Measurements from ENCODE around the gene BICDL2. TPM values are rescaled to one million over a fixed set of nuclear protein-coding genes. Genes with fewer than 3 reads are reported as not detected.
A peak's percentile ranks its signal among the peaks of the same experiment; 100 is the strongest.

BICDL2 gene
- total RNA-seq, 1 donor from 2014 or later = 24.5 TPM

DNA sequence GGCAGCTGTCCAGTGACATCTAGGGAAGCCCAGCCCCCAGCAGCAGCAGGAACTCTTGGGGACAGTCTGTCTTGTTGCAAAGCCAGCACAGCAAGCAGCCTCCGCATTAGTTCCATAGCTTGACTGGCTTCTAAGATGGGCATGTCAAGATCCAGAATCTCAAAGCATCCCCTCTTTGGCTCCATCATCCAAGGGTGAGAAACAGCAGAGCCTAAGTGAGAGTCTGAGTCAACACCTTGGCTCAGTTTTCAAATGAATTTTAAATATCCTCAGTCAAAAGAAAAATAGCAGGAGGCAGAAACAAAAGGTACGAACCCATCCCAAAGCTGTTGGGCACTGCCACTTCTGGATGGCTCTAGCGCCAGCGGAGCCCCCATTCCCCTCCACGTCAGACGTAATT, 21.8 kb downstream of the BICDL2 start:
- peaks cover 5% of the 10 kb centered on the region for H3K27me3 ChIP-seq (ENCODE audit: control insufficient read depth, insufficient read depth, low read length)
- DNase-seq (ENCODE audit: low read depth) = no peak
- TF ChIP-seq, protein P1, sequence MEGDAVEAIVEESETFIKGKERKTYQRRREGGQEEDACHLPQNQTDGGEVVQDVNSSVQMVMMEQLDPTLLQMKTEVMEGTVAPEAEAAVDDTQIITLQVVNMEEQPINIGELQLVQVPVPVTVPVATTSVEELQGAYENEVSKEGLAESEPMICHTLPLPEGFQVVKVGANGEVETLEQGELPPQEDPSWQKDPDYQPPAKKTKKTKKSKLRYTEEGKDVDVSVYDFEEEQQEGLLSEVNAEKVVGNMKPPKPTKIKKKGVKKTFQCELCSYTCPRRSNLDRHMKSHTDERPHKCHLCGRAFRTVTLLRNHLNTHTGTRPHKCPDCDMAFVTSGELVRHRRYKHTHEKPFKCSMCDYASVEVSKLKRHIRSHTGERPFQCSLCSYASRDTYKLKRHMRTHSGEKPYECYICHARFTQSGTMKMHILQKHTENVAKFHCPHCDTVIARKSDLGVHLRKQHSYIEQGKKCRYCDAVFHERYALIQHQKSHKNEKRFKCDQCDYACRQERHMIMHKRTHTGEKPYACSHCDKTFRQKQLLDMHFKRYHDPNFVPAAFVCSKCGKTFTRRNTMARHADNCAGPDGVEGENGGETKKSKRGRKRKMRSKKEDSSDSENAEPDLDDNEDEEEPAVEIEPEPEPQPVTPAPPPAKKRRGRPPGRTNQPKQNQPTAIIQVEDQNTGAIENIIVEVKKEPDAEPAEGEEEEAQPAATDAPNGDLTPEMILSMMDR (IDR thresholded peaks at IDR 0.05; ENCODE audit: insufficient read depth, low read length, severe bottlenecking) = no peak
- no peaks in the 10 kb centered on the region for H3K36me3 ChIP-seq (ENCODE audit: control insufficient read depth, insufficient read depth, low read length)
- FAIRE-seq = peak; percentile 89
- H3K4me3 ChIP-seq (ENCODE audit: low read depth, low read length) = no peak overlapping the region

DNA sequence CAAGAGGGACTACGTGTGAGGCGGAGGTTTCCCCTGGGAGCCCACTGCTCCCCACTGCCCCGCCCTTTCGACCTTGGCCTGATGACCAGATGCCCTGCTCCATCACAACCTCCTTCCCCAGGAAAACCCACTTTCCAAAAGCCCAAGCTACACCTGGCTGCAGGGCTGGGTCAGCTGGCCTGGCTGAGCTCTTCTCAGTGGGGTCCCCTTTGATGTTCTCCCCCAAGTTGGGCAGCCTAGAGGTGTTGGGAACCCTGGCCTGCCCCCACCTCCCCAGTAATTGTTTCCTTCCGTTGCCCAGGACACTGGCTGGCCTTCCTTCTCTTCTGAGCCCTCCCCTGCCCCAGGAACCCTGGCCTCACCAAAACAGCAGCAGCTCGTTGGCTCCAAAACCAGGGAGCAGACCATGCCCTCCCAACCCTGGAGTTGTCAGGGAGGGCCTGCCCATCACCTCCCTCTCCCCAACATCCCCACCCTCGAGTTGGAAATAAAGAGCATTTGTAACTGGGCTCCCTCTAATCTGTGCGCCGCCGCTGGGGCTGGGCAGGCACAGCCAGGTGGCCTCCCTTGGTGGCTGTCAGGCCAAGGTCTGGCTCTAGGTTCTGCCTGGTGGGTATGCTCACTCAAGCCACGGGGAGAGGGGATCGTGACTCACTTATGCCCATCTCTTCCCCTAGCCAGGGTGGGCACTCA, 22.6 kb downstream of the BICDL2 start:
- H3K36me3 ChIP-seq (ENCODE audit: control insufficient read depth, insufficient read depth, low read length) = no peaks in the 10 kb centered on the region
- H3K27me3 ChIP-seq (ENCODE audit: control insufficient read depth, insufficient read depth, low read length) = peaks cover 5% of the 10 kb centered on the region
- TF ChIP-seq, protein P1 (IDR thresholded peaks at IDR 0.05; ENCODE audit: insufficient read depth, low read length, severe bottlenecking) = no peak
- FAIRE-seq (no peak), DNase-seq (ENCODE audit: low read depth) (no peak)
- H3K4me3 ChIP-seq (ENCODE audit: low read depth, low read length) = no peak overlapping the region

DNA sequence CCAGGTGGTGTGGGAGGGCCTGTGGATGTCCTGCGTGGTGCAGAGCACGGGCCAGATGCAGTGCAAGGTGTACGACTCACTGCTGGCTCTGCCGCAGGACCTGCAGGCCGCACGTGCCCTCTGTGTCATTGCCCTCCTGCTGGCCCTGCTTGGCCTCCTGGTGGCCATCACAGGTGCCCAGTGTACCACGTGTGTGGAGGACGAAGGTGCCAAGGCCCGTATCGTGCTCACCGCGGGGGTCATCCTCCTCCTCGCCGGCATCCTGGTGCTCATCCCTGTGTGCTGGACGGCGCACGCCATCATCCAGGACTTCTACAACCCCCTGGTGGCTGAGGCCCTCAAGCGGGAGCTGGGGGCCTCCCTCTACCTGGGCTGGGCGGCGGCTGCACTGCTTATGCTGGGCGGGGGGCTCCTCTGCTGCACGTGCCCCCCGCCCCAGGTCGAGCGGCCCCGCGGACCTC, 23.2 kb downstream of the BICDL2 start:
- DNase-seq (ENCODE audit: low read depth) (no peak), FAIRE-seq (no peak)
- TF ChIP-seq, protein P1 (IDR thresholded peaks at IDR 0.05; ENCODE audit: insufficient read depth, low read length, severe bottlenecking) = no peak
- H3K27me3 ChIP-seq (ENCODE audit: control insufficient read depth, insufficient read depth, low read length) = peaks cover 5% of the 10 kb centered on the region
- no peaks in the 10 kb centered on the region for H3K36me3 ChIP-seq (ENCODE audit: control insufficient read depth, insufficient read depth, low read length)
- no peak overlapping the region for H3K4me3 ChIP-seq (ENCODE audit: low read depth, low read length)

DNA sequence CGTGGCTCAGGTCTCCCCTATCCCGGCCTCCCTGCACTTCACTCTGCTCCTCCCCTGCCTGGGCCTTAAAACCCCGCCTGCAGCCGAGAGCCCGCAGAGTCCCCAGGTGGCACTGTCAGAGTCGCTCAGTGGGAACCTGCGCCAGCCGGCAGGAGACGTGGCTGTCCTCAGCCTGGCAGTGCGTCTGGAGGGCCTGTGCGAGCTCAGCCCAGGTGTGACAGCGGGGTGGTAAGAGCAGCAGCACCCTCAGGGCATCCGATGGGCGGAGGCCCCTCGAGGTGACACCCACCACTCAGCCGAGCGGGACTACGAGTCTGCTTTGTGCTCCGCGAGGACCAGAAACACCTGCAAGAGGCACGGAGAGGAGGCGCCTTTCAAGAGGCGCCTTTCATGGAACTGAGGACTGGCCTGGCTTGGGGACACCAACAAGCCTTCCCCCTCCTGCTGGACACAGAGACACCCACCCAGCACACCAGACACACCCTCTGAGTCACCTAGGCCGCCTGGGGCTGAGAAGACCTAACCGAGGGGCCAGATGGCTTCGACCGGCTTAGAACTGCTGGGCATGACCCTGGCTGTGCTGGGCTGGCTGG, 23.8 kb downstream of the BICDL2 start, which contains the start of gene CLDN9:
Gene CLDN9, plus strand, starts transcription at position 96 of the 593 bp plus-strand sequence. Its CDS starts 440 bp downstream, at position 536.
- TF ChIP-seq, protein P1 (IDR thresholded peaks at IDR 0.05; ENCODE audit: insufficient read depth, low read length, severe bottlenecking) = no peak
- no peak for FAIRE-seq
- H3K4me3 ChIP-seq (ENCODE audit: low read depth, low read length) = no peak within 1 kb of the TSS
- H3K36me3 ChIP-seq (ENCODE audit: control insufficient read depth, insufficient read depth, low read length) = no peaks in the 10 kb centered on the region
- DNase-seq (ENCODE audit: low read depth) = no peak
- H3K27me3 ChIP-seq (ENCODE audit: control insufficient read depth, insufficient read depth, low read length) = peaks cover 5% of the 10 kb centered on the region

DNA sequence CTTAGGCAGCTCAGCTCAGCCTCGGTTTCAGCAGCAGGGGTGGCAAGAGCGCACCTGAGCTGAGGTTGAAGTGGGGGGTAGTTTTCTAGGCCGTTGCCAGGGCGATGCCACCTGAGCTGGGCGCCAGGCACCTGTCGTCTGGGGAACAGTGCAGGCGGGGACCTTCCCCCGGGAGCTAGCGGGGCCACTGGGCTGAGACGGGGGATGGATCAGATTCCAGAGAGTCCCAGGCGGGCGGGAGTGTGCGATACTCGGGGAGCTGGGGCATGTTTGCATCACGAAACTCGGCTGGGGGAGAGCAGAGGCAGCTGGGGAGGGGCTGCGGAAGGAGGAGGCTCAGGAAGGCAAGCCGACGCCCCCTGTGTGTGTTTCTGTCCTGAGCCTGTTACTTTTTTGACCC, 24.5 kb downstream of the BICDL2 start:
- no peak for DNase-seq (ENCODE audit: low read depth)
- Histone ChIP-seq H3K4me3 (ENCODE audit: low read depth, low read length) (no peak overlapping the region), H3K27me3 (ENCODE audit: control insufficient read depth, insufficient read depth, low read length) (peaks cover 5% of the 10 kb centered on the region), H3K36me3 (ENCODE audit: control insufficient read depth, insufficient read depth, low read length) (no peaks in the 10 kb centered on the region)
- TF ChIP-seq, protein P1 (IDR thresholded peaks at IDR 0.05; ENCODE audit: insufficient read depth, low read length, severe bottlenecking) = no peak
- FAIRE-seq = no peak

All from bronchial epithelial cell (primary cell).